ENCODE results near the gene TBCEL. TPM values are rescaled to one million over a fixed set of nuclear protein-coding genes. Genes with fewer than 3 reads are reported as not detected.
A peak's percentile ranks its signal among the peaks of the same experiment; 100 is the strongest.

TBCEL gene
- total RNA-seq, 1 donor from 2014 or later = 24.6 TPM

DNA sequence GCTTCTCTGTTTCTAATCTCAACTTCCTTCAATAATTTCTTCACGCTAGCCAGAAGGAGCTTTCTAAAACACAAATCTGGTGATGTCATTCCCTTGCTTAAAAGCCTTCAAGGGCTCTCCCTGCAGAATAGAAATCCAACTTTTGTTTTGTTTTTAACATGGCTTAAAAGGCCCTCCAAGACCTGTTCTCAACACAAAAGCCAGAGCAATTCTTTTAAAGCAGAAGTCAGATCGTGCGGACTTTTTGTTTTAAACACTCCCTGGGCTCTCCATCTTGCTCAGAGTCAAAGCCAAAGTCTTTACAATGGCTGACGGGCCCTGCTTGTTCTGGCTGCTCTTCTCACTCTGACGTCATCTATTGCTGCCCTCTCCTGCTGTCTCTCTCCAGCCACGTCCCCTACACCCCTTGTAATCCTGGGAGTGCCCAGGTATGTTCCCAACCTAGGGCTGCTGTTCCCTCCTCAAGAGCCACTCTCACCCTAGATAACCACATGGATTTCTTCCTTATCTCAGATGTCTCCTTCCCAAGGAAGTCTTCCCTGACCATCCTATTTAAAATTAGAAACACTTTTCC is 99.7 kb downstream of the TBCEL start:
- DNase-seq (no peak), ATAC-seq (peak; percentile 18)
- intact Hi-C loops (cut with micrococcal nuclease) = no loop called here

DNA sequence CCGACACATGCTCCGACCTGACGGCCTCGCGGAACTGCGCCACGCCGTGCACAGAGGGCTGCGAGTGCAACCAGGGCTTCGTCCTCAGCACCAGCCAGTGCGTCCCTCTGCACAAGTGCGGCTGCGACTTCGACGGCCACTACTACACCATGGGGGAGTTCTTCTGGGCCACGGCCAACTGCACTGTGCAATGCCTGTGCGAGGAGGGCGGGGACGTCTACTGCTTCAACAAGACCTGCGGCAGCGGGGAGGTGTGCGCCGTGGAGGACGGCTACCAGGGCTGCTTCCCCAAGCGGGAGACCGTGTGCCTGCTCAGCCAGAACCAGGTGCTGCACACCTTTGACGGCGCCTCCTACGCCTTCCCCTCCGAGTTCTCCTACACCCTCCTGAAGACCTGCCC is 103.9 kb downstream of the TBCEL start:
- intact Hi-C loops (cut with micrococcal nuclease) = no loop called here
- DNase-seq (no peak), ATAC-seq (no peak)

- DNase-seq (no peak), ATAC-seq (no peak)
- intact Hi-C loops (cut with micrococcal nuclease) = no loop called here
Measured at GRCh38 chr11:121129362-121130340, 105.7 kb downstream of the TBCEL start.

- DNase-seq (no peak), ATAC-seq (no peak)
- intact Hi-C loops (cut with micrococcal nuclease) = no loop called here
Measured at GRCh38 chr11:121131656-121132055, 107.8 kb downstream of the TBCEL start.

DNA sequence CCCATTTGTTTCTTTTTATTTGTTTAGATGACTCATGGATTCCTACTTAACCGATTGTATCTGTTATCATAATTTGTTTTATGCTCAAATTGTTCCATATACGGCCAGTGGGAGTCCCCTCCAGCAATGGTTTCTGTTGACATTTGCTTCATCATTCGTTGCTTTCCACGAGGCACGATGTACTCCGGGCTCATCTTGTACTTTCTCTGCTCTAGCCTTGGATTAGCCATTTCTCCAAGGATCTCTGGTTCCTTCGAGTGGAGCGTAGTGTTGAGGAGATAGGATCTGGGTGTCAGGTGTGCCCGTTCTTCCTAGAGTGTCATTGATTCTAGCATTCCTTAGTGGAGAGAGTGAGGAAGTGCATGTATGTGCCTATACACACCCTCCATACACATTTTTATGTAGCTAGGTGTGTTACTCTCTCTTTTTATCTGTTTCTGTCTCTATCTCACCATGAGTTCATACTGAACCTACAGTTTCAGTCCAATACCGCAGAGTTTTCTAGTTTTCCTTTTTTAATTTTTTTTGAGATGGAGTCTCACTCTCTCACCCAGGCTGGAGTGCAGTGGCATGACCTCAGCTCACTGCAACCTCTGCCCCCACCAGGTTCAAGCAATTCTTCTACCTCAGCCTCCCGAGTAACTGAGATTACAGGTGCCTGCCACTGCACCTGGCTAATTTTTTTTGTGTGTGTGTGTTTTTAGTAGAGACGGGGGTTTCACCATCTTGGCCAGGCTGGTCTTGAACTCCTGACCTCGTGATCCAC is 108.5 kb downstream of the TBCEL start:
- no peak for DNase-seq
- intact Hi-C loops (cut with micrococcal nuclease) = no loop called here
- ATAC-seq = no peak

DNA sequence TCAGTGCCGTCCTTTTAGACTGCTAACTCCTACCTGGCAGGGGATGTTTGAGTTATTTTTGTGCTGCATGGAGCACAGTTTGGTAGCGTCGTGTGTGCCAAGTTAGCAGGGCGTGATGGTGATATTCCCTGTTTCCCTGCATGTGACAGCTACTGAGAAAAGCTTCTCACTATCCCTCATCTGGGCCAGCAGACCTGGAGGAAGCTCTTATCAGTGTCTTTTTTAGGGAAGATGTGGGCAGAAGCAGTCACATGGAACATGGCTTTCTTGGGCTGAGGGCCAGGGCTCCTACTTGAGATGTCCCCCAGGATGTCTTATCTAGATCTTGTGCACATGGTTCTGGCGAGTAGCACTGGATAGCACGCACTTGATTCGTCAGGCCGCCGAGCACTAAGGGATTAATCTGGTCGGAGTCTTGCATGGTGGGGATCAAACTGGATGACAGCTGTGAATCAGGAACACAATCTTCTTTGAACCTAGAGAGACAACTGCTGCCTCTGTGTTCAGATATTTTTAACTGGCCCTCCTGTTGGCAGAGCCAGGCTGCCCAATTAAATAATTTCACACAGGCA is 110.9 kb downstream of the TBCEL start:
- intact Hi-C loops (cut with micrococcal nuclease) = no loop called here
- DNase-seq = peak; percentile 45
- ATAC-seq = peak; percentile 92

GRCh38 chr11:121137005-121137404 is 113.1 kb downstream of the TBCEL start:
- DNase-seq (no peak), ATAC-seq (no peak)
- intact Hi-C loops (cut with micrococcal nuclease) = no loop called here

DNA sequence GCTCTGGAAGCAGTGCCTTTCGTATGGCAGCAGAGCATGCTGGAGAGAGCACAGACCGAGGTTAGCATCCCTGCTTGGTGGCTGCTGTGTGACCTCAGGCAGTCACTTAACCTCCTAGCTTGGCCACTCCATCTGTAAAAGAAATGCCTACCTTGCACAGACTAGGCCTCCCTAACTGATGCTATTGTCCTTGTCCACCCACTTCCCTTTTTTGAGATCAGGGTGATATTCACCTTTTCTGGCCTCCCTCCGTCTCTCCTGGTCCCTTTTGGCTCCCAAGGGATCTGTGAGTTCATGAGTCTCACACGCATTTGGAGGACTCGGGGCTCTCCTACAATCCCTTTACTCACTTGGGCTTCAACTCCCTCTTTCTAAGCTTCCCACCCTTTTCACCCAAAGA is 114.4 kb downstream of the TBCEL start:
- no peak for DNase-seq
- intact Hi-C loops (cut with micrococcal nuclease) = no loop called here
- no peak for ATAC-seq

GRCh38 chr11:121140369-121140768 is 116.5 kb downstream of the TBCEL start:
- intact Hi-C loops (cut with micrococcal nuclease) = no loop called here
- ATAC-seq = no peak
- DNase-seq = no peak

Other genes with a start within 250 kb of the TBCEL start
- gene TECTA, start 77.1 kb downstream of the TBCEL start, total RNA-seq = 0.72 TPM

Data from left ventricle myocardium superior (tissue), 1 donor.